Liver (tissue), 9 donors: ENCODE data around the gene TTC32. TPM values are rescaled to one million over a fixed set of nuclear protein-coding genes. Genes with fewer than 3 reads are reported as not detected.

Experiments used
- DNase-seq: peaks from one replicate; pipeline ENCODE4 v3.0.0-alpha.2; 2017; ENCODE audit warnings: low spot score
- H3K27ac ChIP-seq, 2 donors: one replicate each; pipeline ENCODE4 v1.7.0; 2013; ENCODE audit warnings: inconsistent platforms in 2 of 2, low read length in 2 of 2, control low read depth in 1 of 2, low read depth in 1 of 2, mild to moderate bottlenecking in 1 of 2
- H3K27me3 ChIP-seq, 4 donors: one replicate each; pipeline versions ENCODE4 v1.6.1 to v1.7.0; 2013; ENCODE audit warnings: low read length in 3 of 4, inconsistent platforms in 1 of 4, mild to moderate bottlenecking in 1 of 4, moderate library complexity in 1 of 4; ENCODE audit not compliant: control insufficient read depth in 4 of 4, insufficient read depth in 4 of 4
- H3K36me3 ChIP-seq, 4 donors: one replicate each; pipeline versions ENCODE4 v1.6.1 to v1.7.0; 2013; ENCODE audit warnings: low read length in 3 of 4, mild to moderate bottlenecking in 3 of 4, low read depth in 1 of 4, moderate library complexity in 1 of 4; ENCODE audit not compliant: control insufficient read depth in 4 of 4, insufficient read depth in 3 of 4
- H3K4me1 ChIP-seq, 4 donors: one replicate each; pipeline versions ENCODE4 v1.6.1 to v1.7.0; 2013; ENCODE audit warnings: low read length in 3 of 4, mild to moderate bottlenecking in 3 of 4, moderate library complexity in 1 of 4; ENCODE audit not compliant: control insufficient read depth in 4 of 4, insufficient read depth in 4 of 4
- H3K4me3 ChIP-seq, 3 donors: one replicate each; pipeline versions ENCODE4 v1.6.1 to v1.7.0; 2013; ENCODE audit warnings: low read length in 3 of 3, control low read depth in 1 of 3, low read depth in 1 of 3, mild to moderate bottlenecking in 1 of 3
- H3K9ac ChIP-seq, 2 donors: one replicate each; pipeline ENCODE4 v1.7.0; 2013; ENCODE audit warnings: low read length in 2 of 2, mild to moderate bottlenecking in 2 of 2, moderate library complexity in 2 of 2, control low read depth in 1 of 2, low read depth in 1 of 2
- H3K9me3 ChIP-seq, 4 donors: one replicate each; pipeline versions ENCODE4 v1.6.1 to v1.7.0; 2013; ENCODE audit warnings: low read length in 3 of 4; ENCODE audit not compliant: control insufficient read depth in 4 of 4
- CTCF ChIP-seq: fragments of 150-350 bp; IDR thresholded peaks from 2 replicates; pipeline ENCODE4 v1.5.1; 2017; ENCODE audit warnings: improper control_type of control experiment, low read depth, low read length; ENCODE audit not compliant: missing input control
- EGR1 ChIP-seq, 2 donors: IDR thresholded peaks; 2 replicates each; pipeline ENCODE4 v1.6.1; 2016 to 2018; ENCODE audit warnings: antibody characterized with exemption in 2 of 2, low read depth in 2 of 2
- FOXA1 ChIP-seq: IDR thresholded peaks from 2 replicates; pipeline ENCODE4 v1.6.1; 2016; ENCODE audit warnings: antibody characterized with exemption
- GABPA ChIP-seq, 2 donors: IDR thresholded peaks in 1 of 2; conservative IDR thresholded peaks in 1 of 2; 2 replicates each; pipeline ENCODE4 v1.6.1; 2016; ENCODE audit warnings: antibody characterized with exemption in 2 of 2, mild to moderate bottlenecking in 1 of 2, moderate library complexity in 1 of 2
- HNF4A ChIP-seq, 2 donors: conservative IDR thresholded peaks; 2 replicates each; pipeline ENCODE4 v1.6.1; 2016; ENCODE audit warnings: antibody characterized with exemption in 2 of 2, mild to moderate bottlenecking in 2 of 2
- HNF4G ChIP-seq: IDR thresholded peaks from 2 replicates; pipeline ENCODE4 v1.6.1; 2016; ENCODE audit warnings: antibody characterized with exemption
- JUND ChIP-seq, 2 donors: IDR thresholded peaks; 2 replicates each; pipeline ENCODE4 v1.6.1; 2016; ENCODE audit warnings: antibody characterized with exemption in 2 of 2
- NR2F2 ChIP-seq: IDR thresholded peaks from 2 replicates; pipeline ENCODE4 v1.6.1; 2016; ENCODE audit warnings: antibody characterized with exemption
- RAD21 ChIP-seq, 2 donors: IDR thresholded peaks; 2 replicates each; pipeline ENCODE4 v1.6.1; 2016; ENCODE audit warnings: antibody characterized with exemption in 2 of 2, mild to moderate bottlenecking in 2 of 2
- REST ChIP-seq: IDR thresholded peaks from 2 replicates; pipeline ENCODE4 v1.6.1; 2016; ENCODE audit warnings: antibody characterized with exemption, mild to moderate bottlenecking
- RXRA ChIP-seq, 2 donors: IDR thresholded peaks; 2 replicates each; pipeline ENCODE4 v1.6.1; 2017 to 2018; ENCODE audit warnings: antibody characterized with exemption in 2 of 2, mild to moderate bottlenecking in 1 of 2
- TAF1 ChIP-seq: conservative IDR thresholded peaks from 2 replicates; pipeline ENCODE4 v1.6.1; 2016; ENCODE audit warnings: antibody characterized with exemption, mild to moderate bottlenecking
- YY1 ChIP-seq: IDR thresholded peaks from 2 replicates; pipeline ENCODE4 v1.6.1; 2016; ENCODE audit warnings: antibody characterized with exemption, mild to moderate bottlenecking
- WGBS: extraction: QIAGEN DNeasy Blood & Tissue Kit; methylation state at CpG from one replicate; pipeline ENCODE4 v1.1.7; 2013; 5-methylcytosine and 5-hydroxymethylcytosine counted together
- polyA plus RNA-seq, 2 donors: library from polyadenylated mRNA; stranded (reverse) in 1 of 2; unstranded in 1 of 2; fragments of 200-250 nt in 1 of 2; fragments of >200 nt in 1 of 2; fragmentation: Nextera tagmentation in 1 of 2; extraction: Ambion mirVana in 1 of 2; gene quantifications; one replicate each; pipeline versions ENCODE4 v1.2.1 to v1.2.3, GENCODE V29; 2013 to 2015
- total RNA-seq, 2 donors: library from RNA; depleted of rRNA; stranded (reverse); fragments of >200 nt; gene quantifications; one replicate each; pipeline ENCODE4 v1.2.3, GENCODE V29; 2014
- TF ChIP-seq, protein P1 (sequence below): IDR thresholded peaks from 2 replicates; pipeline ENCODE4 v1.6.1; 2016; ENCODE audit warnings: antibody characterized with exemption
- TF ChIP-seq, protein P2 (sequence below): IDR thresholded peaks from 2 replicates; pipeline ENCODE4 v1.6.1; 2016; ENCODE audit warnings: antibody characterized with exemption
- donor health status: healthy.
- donor health status: healthy.
- donor health status: healthy.
- donor health status: healthy.
- donor health status: healthy.

Gene TTC32
- total and polyA plus RNA-seq, 4 donors: 4.1 to 12.0 (median 10.5) TPM

DNA sequence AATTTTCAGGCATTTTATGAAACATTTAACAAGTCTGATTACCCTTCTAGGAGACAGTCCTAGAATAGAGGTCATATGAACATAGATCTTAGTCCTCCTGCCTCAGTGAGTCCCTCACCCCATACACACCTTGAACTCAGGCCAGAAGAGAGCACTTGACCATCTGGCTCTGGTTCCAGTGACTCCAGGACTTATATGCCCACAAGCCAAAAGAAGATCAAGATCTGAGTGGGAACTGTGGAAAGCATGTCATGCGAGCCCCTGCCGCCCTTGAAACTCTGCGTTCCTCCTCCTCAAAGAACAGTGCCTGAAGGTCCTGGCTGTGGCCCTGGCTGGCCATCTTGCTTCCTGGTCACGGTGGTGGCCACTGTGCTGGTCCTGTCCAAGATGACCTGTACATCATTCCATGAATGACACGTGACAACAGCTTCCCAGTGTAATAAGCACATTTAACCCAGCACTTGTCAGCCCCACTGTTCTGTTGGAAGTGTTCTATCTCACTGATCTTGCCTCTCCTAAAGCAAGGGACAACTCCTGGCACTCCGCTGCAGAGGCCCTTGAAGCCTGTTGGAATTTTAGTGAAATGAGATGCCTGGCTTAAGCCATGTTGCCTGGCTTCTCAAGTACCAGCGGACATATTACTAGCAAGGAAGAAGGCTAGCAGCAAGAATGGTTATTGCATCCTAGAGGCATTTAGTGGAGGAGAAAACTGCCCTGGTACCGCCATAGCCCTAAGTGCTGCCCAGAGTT, 17.6 kb downstream of the TTC32 start (continued):
- TF ChIP-seq FOXA1 (no peak), TAF1 (no peak), GABPA (IDR thresholded peaks at IDR 0.05 in 1 of 2, conservative IDR thresholded peaks at IDR 0.05 in 1 of 2) (no peak), JUND (IDR thresholded peaks at IDR 0.05) (no peak), RXRA (IDR thresholded peaks at IDR 0.05) (no peak), RAD21 (IDR thresholded peaks at IDR 0.05) (no peak), HNF4G (no peak)

- WGBS: 67% methylated on average over 2 of the region's 2 CpGs
These were observed 18.3 kb downstream of the TTC32 start for GRCh38 chr2:19883486-19883885.

DNA sequence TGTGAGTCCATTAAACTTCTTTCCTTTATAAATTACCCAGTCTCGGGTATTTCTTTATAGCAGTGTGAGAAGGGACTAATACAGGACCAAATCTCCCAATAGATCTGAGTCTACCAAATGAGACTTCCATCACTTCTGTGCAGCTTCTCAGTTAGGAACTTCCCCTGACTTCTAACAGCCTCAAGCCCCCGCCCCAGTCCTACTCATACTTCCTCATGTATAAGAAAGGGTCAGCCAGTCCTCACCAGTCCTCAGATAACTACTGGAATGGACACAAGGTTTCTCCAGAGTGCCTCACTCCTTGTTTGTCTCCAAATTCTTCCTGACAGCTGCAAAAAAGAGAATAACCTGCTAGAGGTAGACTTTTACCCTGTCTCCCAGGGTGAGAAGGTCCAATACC, 19.5 kb downstream of the TTC32 start:
- Histone ChIP-seq H3K27ac (no peak overlapping the region), H3K27me3 (no peaks in the 10 kb centered on the region), H3K9ac (no peak overlapping the region), H3K4me3 (no peak overlapping the region), H3K36me3 (no peaks in the 10 kb centered on the region), H3K4me1 (no peaks in the 10 kb centered on the region), H3K9me3 (no peaks in the 10 kb centered on the region)
- 95% methylated on average over 2 of the region's 2 CpGs for WGBS
- peak; percentile 6 for DNase-seq
- TF ChIP-seq NR2F2: no peak
- no peak for TF ChIP-seq REST
- TF ChIP-seq HNF4G: no peak
- TF ChIP-seq FOXA1: no peak
- no peak for TF ChIP-seq HNF4A (conservative IDR thresholded peaks at IDR 0.05)
- TF ChIP-seq EGR1 (IDR thresholded peaks at IDR 0.05; ENCODE audit: low read depth in 2 of 2): no peak
- no peak for TF ChIP-seq JUND (IDR thresholded peaks at IDR 0.05)
- TF ChIP-seq, protein P1, sequence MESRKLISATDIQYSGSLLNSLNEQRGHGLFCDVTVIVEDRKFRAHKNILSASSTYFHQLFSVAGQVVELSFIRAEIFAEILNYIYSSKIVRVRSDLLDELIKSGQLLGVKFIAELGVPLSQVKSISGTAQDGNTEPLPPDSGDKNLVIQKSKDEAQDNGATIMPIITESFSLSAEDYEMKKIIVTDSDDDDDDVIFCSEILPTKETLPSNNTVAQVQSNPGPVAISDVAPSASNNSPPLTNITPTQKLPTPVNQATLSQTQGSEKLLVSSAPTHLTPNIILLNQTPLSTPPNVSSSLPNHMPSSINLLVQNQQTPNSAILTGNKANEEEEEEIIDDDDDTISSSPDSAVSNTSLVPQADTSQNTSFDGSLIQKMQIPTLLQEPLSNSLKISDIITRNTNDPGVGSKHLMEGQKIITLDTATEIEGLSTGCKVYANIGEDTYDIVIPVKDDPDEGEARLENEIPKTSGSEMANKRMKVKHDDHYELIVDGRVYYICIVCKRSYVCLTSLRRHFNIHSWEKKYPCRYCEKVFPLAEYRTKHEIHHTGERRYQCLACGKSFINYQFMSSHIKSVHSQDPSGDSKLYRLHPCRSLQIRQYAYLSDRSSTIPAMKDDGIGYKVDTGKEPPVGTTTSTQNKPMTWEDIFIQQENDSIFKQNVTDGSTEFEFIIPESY: no peak

More at GRCh38 chr2:19883486-19883885, 18.3 kb downstream of the TTC32 start:
- no peak overlapping the region for H3K9ac ChIP-seq
- DNase-seq: peak; percentile 22
- H3K9me3 ChIP-seq: no peaks in the 10 kb centered on the region
- no peaks in the 10 kb centered on the region for H3K27me3 ChIP-seq
- no peak overlapping the region for H3K4me3 ChIP-seq
- no peak overlapping the region for H3K27ac ChIP-seq
- H3K36me3 ChIP-seq: no peaks in the 10 kb centered on the region
- H3K4me1 ChIP-seq: no peaks in the 10 kb centered on the region
- TF ChIP-seq JUND (IDR thresholded peaks at IDR 0.05) (no peak), HNF4A (conservative IDR thresholded peaks at IDR 0.05) (no peak), RXRA (IDR thresholded peaks at IDR 0.05) (no peak), YY1 (no peak), FOXA1 (no peak), NR2F2 (no peak), RAD21 (IDR thresholded peaks at IDR 0.05) (no peak), CTCF (no peak), GABPA (IDR thresholded peaks at IDR 0.05 in 1 of 2, conservative IDR thresholded peaks at IDR 0.05 in 1 of 2) (no peak)
- TF ChIP-seq, protein P1: no peak
- TF ChIP-seq, protein P2, sequence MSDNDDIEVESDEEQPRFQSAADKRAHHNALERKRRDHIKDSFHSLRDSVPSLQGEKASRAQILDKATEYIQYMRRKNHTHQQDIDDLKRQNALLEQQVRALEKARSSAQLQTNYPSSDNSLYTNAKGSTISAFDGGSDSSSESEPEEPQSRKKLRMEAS: no peak
